HAP-1 (cell line): ENCODE measurements around the gene DEF6.

ENCODE experiments used
- DNase-seq, 2 experiments: peaks; one replicate each; pipeline ENCODE4 v3.0.0-alpha.2; 2016 to 2020; ENCODE audit warnings: low spot score in 2 of 2
- H3K27me3 ChIP-seq: fragments of 250-450 bp; sonication (Bioruptor Pico); 2 replicates; pipeline ENCODE4 v1.5.1; 2020; ENCODE audit warnings: low read depth, mild to moderate bottlenecking, moderate library complexity
- H3K36me3 ChIP-seq: fragments of 250-450 bp; sonication (Bioruptor Pico); replicated peaks from 2 replicates; pipeline ENCODE4 v1.5.1; 2020; ENCODE audit warnings: mild to moderate bottlenecking
- H3K4me1 ChIP-seq: fragments of 250-450 bp; sonication (Bioruptor Pico); 2 replicates; pipeline ENCODE4 v1.5.1; 2020; ENCODE audit warnings: mild to moderate bottlenecking
- H3K4me3 ChIP-seq: fragments of 250-450 bp; sonication (Bioruptor Pico); 2 replicates; pipeline ENCODE4 v1.5.1; 2020; ENCODE audit warnings: mild to moderate bottlenecking, moderate library complexity
- H3K9me3 ChIP-seq: fragments of 250-450 bp; sonication (Bioruptor Pico); 2 replicates; pipeline ENCODE4 v1.5.1; 2020; ENCODE audit warnings: mild to moderate bottlenecking, moderate library complexity
- in situ Hi-C: fragments of 300-500 bp; cut with MboI; formaldehyde crosslinking; loops from 3 replicates; pipeline ENCODE4 v1.14.3; 2020; ENCODE audit warnings: low sequenced_read_pairs, inconsistent platforms, mixed read lengths

The DEF6 gene

DNA sequence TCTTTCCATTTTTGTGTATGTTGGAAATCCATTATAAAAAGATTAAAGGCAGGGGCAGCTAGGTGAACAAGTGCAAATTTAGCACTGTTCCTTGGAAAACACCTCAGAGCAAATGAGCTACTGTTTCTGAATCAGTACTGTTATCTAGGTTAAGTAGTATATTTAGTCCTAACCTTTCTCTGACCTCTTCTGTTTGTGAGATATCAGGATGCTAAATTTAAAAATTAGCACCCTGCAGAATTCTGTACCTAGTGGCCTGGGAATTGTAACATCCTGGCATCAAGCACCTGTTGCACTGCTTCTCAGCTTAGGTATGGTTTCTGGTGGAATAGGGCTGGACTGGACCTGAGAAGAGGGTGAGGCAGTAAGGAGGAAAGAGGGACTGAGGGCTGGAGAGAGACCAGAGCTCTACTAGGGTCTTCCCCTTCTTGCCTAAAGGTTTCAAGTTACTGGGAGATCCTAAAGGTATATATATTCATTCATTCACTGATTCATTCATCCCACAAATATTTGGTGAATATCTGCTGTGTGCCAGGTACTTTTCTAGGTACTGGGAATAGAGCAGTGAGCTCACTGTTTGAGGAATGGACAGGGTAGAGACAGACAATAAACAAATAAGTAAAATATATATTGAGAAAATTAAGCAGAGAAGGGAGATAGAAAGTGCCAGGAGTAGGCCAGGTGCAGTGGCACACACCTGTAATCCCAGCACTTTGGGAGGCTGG lies 32.9 kb upstream of the DEF6 start:
- in situ Hi-C loops: no loop called here
- no peaks in the 10 kb centered on the region for H3K27me3 ChIP-seq
- no peak for DNase-seq
- H3K4me1 ChIP-seq: peaks cover 5% of the 10 kb centered on the region; the same call in 1 of the 2 replicates
- H3K36me3 ChIP-seq: peaks cover 3% of the 10 kb centered on the region; the same call in 1 of the 2 replicates
- H3K4me3 ChIP-seq: no peak overlapping the region
- H3K9me3 ChIP-seq: no peaks in the 10 kb centered on the region

DNA sequence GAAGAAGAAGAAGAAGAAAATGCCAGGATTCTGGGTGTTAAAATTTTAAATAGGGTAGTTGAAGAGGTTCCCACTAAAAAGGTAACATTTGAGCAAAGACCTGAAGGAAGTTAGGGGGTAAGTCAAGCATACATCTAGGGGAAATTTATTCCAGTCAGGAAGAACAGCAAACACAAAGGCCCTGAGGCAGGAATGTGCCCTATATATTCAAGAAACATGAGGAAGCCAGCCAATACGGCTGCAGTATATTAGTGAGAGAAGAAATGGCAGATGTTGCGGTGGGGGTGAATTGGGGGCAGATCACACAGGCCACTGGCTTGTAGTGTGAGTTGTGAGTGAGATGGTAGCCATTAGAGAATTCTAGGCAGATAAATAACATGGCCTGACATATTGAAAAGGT lies 32.1 kb upstream of the DEF6 start:
- H3K9me3 ChIP-seq: no peaks in the 10 kb centered on the region
- H3K27me3 ChIP-seq: no peaks in the 10 kb centered on the region
- peaks cover 3% of the 10 kb centered on the region; the same call in 1 of the 2 replicates for H3K36me3 ChIP-seq
- H3K4me3 ChIP-seq: no peak overlapping the region
- peaks cover 1% of the 10 kb centered on the region; the same call in 1 of the 2 replicates for H3K4me1 ChIP-seq
- in situ Hi-C loops: no loop called here
- DNase-seq: no peak

DNA sequence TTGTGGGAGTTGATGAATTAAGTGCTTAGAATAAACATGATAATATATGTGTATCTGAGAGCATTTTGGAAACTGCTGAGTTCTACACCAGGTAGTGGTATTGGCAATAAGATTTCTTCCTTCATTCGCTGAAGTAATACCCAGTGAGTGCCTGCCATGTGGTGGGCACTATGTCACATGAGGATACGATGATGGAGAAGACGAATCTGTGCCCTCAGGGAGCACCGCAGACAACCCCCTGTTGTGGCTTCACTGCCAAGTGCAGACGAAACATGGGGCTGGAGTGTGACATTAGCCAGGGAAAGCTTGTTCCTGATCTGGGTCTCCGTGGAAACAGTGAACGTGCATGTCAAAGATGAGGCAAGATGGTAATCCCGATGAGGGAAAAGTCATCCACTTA lies 30.2 kb upstream of the DEF6 start:
- DNase-seq: no peak
- peaks cover 3% of the 10 kb centered on the region; the same call in 1 of the 2 replicates for H3K36me3 ChIP-seq
- no peaks in the 10 kb centered on the region for H3K4me1 ChIP-seq
- in situ Hi-C loops: no loop called here
- H3K9me3 ChIP-seq: no peaks in the 10 kb centered on the region
- H3K4me3 ChIP-seq: no peak overlapping the region
- H3K27me3 ChIP-seq: no peaks in the 10 kb centered on the region

DNA sequence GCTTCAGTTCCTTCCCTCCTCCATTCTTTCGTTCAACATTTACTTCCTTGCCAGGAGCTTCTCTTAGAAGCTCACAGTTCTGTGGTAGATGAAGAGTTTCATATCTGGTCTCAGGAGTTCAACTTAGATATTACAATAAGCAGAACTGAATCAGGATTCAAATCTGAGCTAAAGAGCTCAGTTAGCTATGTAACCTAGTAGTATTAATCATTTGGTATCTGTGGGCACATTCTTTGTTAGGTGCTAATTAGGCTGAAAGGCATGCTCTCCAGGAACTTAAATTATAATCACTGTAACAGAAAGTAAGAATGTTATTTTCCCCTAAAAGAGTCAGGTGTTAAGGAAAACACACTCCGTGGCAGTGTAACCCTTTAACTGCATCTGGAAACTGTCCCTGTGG lies 29.7 kb upstream of the DEF6 start:
- in situ Hi-C loops: no loop called here

DNA sequence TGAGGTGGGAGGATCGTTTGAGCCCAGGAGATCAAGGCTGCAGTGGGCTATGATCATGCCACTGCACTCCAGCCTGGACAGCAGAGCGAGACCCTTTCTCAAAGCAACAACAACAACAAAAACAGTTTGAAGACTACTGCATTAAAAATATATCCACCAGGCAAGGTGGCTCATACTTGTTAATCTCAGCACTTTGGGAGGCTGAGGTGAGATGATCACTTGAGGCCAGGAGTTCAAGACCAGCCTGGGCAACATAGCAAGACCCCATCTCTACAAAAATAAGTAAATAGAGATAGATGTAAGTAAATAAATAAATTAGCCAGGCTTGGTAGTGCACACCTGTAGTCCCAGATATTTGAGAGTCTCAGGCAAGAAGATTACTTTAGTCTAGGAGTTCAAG lies 25.6 kb upstream of the DEF6 start:
- Histone ChIP-seq H3K4me3 (no peak overlapping the region), H3K9me3 (no peaks in the 10 kb centered on the region), H3K4me1 (no peaks in the 10 kb centered on the region), H3K36me3 (peaks cover 3% of the 10 kb centered on the region; the same call in 1 of the 2 replicates), H3K27me3 (no peaks in the 10 kb centered on the region)
- no peak for DNase-seq
- in situ Hi-C loops: no loop called here

More for the DNA sequence above, 29.7 kb upstream of the DEF6 start:
- Histone ChIP-seq H3K9me3 (no peaks in the 10 kb centered on the region), H3K4me1 (no peaks in the 10 kb centered on the region), H3K36me3 (peaks cover 3% of the 10 kb centered on the region; the same call in 1 of the 2 replicates), H3K4me3 (no peak overlapping the region), H3K27me3 (no peaks in the 10 kb centered on the region)
- DNase-seq: no peak

DNA sequence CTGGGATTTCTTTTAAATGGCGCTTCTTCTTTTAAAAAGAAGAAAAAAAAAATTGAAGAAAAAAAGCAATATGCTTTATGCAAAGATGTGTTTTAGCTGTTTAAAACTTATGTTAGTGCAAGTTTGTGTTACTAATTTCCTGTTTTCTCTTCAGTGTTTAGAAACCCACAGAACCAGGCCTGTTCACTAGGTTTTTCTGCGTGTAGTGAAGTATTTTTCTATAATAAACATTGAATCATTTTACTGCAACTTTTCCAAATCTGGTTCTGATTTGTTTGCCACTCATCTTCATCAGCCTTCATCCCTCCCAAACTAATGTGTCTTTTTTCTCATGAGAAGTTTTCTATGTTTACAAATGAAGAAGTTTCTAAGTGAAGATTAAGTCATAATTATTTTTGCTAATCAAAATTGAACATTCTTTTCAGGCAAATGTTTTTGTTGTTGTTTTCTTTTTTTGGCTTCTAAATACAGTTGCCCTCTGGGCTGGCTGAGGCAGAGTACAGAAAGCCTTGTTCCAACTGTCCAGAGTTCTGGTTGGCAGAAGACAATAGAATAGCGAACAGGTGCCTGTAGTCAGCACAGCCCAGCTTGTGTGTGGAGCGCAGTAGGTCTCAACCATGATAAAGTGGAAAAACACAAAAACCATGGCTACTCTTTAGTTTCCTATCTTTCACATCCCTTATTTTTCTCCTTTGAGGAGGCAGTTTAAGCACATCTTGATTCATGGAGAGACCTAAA lies 23.6 kb upstream of the DEF6 start:
- in situ Hi-C loops: no loop called here
- H3K27me3 ChIP-seq: no peaks in the 10 kb centered on the region
- no peaks in the 10 kb centered on the region for H3K36me3 ChIP-seq
- no peaks in the 10 kb centered on the region for H3K9me3 ChIP-seq
- DNase-seq: no peak
- no peaks in the 10 kb centered on the region for H3K4me1 ChIP-seq
- H3K4me3 ChIP-seq: no peak overlapping the region

DNA sequence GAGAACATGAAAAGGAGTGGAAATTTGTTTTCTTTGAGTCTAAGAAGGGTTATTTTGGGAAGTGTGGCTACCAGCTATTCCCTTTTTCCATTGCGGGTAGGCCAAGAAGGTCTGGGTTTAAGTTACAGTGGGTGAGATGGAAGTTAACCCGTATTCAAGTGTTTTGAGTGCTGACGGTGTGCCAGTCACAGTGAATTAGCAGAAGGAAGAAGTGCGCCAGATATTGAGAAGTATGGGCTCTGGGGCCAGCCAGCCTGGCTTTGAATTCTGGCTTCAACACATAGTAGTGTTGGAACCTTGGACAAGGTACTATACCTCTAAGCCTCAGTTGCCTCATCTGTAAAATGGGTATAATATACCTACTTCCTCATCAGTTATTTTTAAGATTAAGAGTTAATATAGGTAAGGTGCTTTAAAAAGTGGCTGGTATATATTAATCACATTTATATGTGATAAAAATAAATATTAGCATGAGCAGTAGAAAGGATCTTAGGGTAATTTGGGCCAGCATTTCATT lies 21.8 kb upstream of the DEF6 start:
- H3K4me1 ChIP-seq: no peaks in the 10 kb centered on the region
- H3K9me3 ChIP-seq: no peaks in the 10 kb centered on the region
- in situ Hi-C loops: no loop called here
- no peaks in the 10 kb centered on the region for H3K36me3 ChIP-seq
- H3K27me3 ChIP-seq: no peaks in the 10 kb centered on the region
- no peak overlapping the region for H3K4me3 ChIP-seq
- no peak for DNase-seq

DNA sequence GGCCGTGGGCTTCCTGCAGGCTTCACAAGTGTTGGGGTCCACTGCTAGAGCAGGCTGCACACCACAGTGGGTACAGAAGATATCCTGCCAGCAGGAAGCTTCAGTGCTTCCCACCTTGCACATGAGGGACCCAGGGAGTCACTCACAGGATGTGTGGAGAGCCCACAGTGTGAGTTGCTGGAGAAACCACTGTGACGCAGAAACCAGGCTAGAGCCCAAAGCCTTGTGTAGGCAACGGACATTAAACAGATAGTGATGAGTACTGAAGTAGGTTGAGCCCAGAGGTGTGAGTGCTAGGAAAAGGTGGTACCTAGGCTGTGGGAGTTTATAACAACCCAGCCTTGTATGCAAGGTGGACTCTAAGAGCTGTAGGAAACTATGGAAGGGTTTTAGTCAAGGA lies 18.9 kb upstream of the DEF6 start:
- Histone ChIP-seq H3K4me3 (no peak overlapping the region), H3K36me3 (peaks cover 15% of the 10 kb centered on the region), H3K4me1 (no peaks in the 10 kb centered on the region), H3K9me3 (no peaks in the 10 kb centered on the region), H3K27me3 (no peaks in the 10 kb centered on the region)
- in situ Hi-C loops: no loop called here
- DNase-seq: no peak

DNA sequence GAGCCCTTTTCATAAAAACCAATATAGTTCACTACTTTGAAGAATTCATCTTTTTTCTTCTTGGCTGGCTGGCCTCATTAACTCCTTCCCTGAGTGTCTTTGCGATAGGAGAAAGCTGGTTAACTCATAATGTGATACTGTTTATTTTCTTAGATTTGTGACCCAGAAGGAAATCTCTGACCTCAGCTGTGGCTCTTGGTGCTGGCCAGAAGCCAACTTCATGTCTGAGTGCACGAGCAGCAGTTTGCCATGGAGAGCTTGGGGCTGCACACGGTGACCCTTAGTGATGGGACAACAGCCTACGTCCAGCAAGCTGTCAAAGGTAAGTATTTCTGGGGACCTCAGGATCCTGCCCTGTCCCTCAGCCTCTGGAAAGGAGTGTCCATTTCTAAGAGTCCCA lies 16.7 kb upstream of the DEF6 start:
- no peaks in the 10 kb centered on the region for H3K4me1 ChIP-seq
- peaks cover 21% of the 10 kb centered on the region for H3K36me3 ChIP-seq
- no peaks in the 10 kb centered on the region for H3K9me3 ChIP-seq
- H3K27me3 ChIP-seq: no peaks in the 10 kb centered on the region
- in situ Hi-C loops: no loop called here
- DNase-seq: no peak
- H3K4me3 ChIP-seq: no peak overlapping the region

DNA sequence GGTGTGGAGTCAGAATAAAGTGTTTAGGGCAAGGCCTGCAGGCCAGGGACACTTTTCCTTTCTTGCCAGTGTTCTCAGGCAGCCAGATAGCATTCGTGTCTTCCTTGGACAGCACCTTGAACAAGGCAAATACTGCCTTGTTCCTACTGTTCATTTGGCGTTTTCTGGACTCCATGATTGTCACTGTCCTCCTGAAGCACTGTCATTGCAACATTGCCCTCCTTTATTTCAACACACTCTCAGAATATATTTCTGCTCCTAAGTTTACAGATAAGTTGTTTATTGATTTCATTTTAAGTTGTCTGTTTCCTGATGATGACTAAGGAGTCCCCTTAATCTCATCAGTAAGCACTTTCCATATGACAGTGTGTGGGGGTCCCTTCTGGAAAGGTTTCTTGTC lies 15.1 kb upstream of the DEF6 start:
- in situ Hi-C loops: no loop called here
- peaks cover 34% of the 10 kb centered on the region for H3K36me3 ChIP-seq
- no peak overlapping the region for H3K4me3 ChIP-seq
- DNase-seq: no peak
- H3K4me1 ChIP-seq: no peaks in the 10 kb centered on the region
- no peaks in the 10 kb centered on the region for H3K9me3 ChIP-seq
- H3K27me3 ChIP-seq: no peaks in the 10 kb centered on the region

DNA sequence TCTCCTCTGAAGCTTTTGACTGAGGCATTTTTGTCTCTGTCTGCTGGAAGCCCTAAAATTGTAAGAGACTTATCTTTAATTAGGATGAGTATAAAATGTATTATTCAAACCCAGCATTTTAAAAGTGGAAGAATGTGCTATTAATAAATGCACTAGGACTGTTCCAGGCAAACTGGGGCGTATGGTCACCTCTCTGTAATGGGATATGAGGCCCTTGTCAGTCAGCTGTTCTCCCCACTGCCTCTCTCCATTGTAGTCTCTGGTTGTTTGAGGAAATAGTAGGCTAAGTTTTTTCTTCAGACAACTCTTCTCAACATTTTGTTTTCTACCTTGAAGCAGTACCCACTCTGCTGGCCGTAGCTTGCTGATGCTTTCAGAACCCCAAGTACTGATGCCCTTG lies 14.3 kb upstream of the DEF6 start:
- no peaks in the 10 kb centered on the region for H3K9me3 ChIP-seq
- H3K4me1 ChIP-seq: no peaks in the 10 kb centered on the region
- H3K4me3 ChIP-seq: no peak overlapping the region
- no peak for DNase-seq
- in situ Hi-C loops: no loop called here
- peaks cover 43% of the 10 kb centered on the region for H3K36me3 ChIP-seq
- no peaks in the 10 kb centered on the region for H3K27me3 ChIP-seq

DNA sequence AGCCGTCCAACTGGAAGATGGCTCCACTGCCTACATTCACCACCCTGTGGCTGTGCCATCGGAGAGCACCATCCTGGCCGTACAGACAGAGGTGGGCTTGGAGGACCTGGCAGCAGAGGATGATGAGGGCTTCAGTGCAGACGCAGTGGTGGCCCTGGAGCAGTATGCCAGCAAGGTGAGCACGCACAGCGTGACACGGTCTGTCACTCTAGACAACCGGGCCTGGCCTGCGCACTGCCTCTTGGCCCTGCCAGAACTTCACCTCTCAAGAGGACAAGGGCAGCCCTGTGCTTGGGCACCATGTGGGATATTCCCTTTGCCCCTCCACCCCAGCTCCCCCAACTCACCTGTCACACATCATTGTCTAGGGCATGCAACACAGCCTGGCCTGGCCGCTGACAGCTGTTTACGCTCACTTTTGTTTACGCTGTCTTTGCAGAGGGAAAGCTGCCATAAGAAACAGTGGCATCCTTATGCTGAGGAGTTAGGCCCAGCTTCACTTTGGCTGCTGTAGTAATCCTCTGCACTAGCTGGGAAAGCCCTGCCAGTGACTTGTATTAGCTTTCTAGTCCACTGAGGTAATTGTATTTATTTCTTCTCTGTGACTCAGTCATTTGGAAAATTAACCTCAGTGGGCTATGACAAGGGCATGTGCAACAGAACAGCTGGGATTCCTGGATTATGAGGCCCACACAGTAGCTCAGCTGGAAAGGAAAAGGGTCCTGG lies 9.8 kb upstream of the DEF6 start:
- DNase-seq: no peak
- H3K27me3 ChIP-seq: no peaks in the 10 kb centered on the region
- no peaks in the 10 kb centered on the region for H3K4me1 ChIP-seq
- peaks cover 62% of the 10 kb centered on the region for H3K36me3 ChIP-seq
- no peak overlapping the region for H3K4me3 ChIP-seq
- in situ Hi-C loops: no loop called here
- H3K9me3 ChIP-seq: no peaks in the 10 kb centered on the region

DNA sequence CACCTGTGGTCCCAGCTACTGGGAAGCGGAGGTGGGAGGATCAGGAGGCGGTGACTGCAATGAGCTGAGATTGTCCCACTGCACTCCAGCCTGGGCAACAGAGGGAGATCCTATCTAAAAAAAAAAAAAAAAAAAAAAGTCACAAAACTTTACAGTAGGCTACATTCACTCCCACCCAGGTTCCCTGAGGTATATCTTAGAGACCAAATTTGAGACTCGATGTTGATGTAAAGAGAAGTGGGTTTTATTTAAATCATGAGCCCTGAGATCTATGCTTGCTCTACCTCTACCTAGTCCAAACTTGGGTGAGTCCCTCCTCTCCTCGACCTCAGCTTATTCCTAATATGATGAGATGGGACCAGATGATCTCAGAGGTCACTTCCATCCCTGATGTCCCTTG lies 8.8 kb upstream of the DEF6 start:
- H3K4me3 ChIP-seq: no peak overlapping the region
- H3K9me3 ChIP-seq: no peaks in the 10 kb centered on the region
- in situ Hi-C loops: no loop called here
- H3K4me1 ChIP-seq: no peaks in the 10 kb centered on the region
- DNase-seq: no peak
- peaks cover 61% of the 10 kb centered on the region for H3K36me3 ChIP-seq
- no peaks in the 10 kb centered on the region for H3K27me3 ChIP-seq

DNA sequence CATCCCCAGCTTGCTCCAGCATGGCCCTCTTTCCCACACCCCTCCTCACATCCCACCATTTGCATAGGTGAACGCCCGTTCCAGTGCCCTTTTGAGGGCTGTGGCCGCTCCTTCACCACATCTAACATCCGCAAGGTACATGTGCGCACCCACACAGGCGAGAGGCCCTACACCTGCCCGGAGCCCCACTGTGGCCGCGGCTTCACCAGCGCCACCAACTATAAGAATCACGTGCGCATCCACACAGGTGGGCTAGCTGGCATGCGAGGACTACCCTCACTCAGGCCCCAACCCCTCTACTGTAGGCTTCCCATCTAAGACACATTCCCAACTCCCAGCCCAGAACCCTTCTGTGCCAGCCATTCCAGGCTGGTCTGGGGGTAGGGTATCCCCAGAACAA lies 6.1 kb upstream of the DEF6 start:
- H3K9me3 ChIP-seq: no peaks in the 10 kb centered on the region
- H3K4me1 ChIP-seq: no peaks in the 10 kb centered on the region
- H3K27me3 ChIP-seq: no peaks in the 10 kb centered on the region
- DNase-seq: no peak
- no peak overlapping the region for H3K4me3 ChIP-seq
- in situ Hi-C loops: no loop called here
- peaks cover 63% of the 10 kb centered on the region for H3K36me3 ChIP-seq
